CD4-positive, alpha-beta T cell (primary cell): ENCODE measurements around the gene TMEM131. TPM values are rescaled to one million over a fixed set of nuclear protein-coding genes. Genes with fewer than 3 reads are reported as not detected.

ENCODE experiments used
- ATAC-seq: fragments of 200-7000 bp; cut with Tn5 transposase; one replicate; pipeline ENCODE4 v1.10.0; 2022; ENCODE audit warnings: mild to moderate bottlenecking; ENCODE audit not compliant: poor library complexity
- CTCF ChIA-PET: fragments of 350-600 bp; sonication (Branson Sonifier 250); formaldehyde crosslinking; loops from one replicate; lab custom pipeline; 2021; ENCODE audit warnings: antibody characterized with exemption, inconsistent platforms; lab: Charles Lee
- POLR2A ChIA-PET: fragments of 350-600 bp; sonication (Branson Sonifier 250); formaldehyde crosslinking; loops from one replicate; lab custom pipeline; 2021; ENCODE audit warnings: antibody characterized with exemption, inconsistent platforms; lab: Charles Lee
- DNase-seq, 14 experiments: peaks; one replicate each; pipeline ENCODE4 v3.0.0-alpha.2; 2013 to 2020; ENCODE audit warnings: mixed read lengths in 2 of 14
- H3K27ac ChIP-seq, 2 donors: one replicate each; pipeline versions ENCODE4 v1.5.1 to v1.7.0; 2013; ENCODE audit warnings: low read length in 2 of 2, low read depth in 1 of 2, mild to moderate bottlenecking in 1 of 2
- H3K27me3 ChIP-seq, 2 experiments: 1 replicate in 1 of 2; 2 replicates in 1 of 2; pipeline versions ENCODE4 v1.6.1 to v1.7.0; 2013; ENCODE audit warnings: low read length in 2 of 2, control low read depth in 1 of 2, mild to moderate bottlenecking in 1 of 2, moderate library complexity in 1 of 2; ENCODE audit not compliant: insufficient read depth in 2 of 2, control insufficient read depth in 1 of 2
- H3K36me3 ChIP-seq: one replicate; pipeline ENCODE4 v1.6.1; 2013; ENCODE audit warnings: low read length, control low read depth; ENCODE audit not compliant: insufficient read depth
- H3K4me1 ChIP-seq: one replicate; pipeline ENCODE4 v1.6.1; 2013; ENCODE audit warnings: low read length, control low read depth; ENCODE audit not compliant: insufficient read depth
- H3K4me3 ChIP-seq: one replicate; pipeline ENCODE4 v1.5.1; 2013; ENCODE audit warnings: mild to moderate bottlenecking, low read length, moderate library complexity
- H3K9me3 ChIP-seq, 2 experiments: 1 replicate in 1 of 2; 2 replicates in 1 of 2; pipeline versions ENCODE4 v1.6.1 to v1.7.0; 2013; ENCODE audit warnings: low read length in 2 of 2, mild to moderate bottlenecking in 2 of 2, control low read depth in 1 of 2, moderate library complexity in 1 of 2; ENCODE audit not compliant: control insufficient read depth in 1 of 2, insufficient read depth in 1 of 2
- H3K27ac Mint-ChIP-seq: one replicate; pipeline ENCODE4 v1.8.0; 2020; ENCODE audit warnings: mixed read lengths
- H3K27me3 Mint-ChIP-seq: one replicate; pipeline ENCODE4 v1.8.0; 2021; ENCODE audit warnings: mixed read lengths
- H3K36me3 Mint-ChIP-seq: one replicate; pipeline ENCODE4 v1.8.0; 2021; ENCODE audit warnings: low read depth, mixed read lengths
- H3K4me1 Mint-ChIP-seq: one replicate; pipeline ENCODE4 v1.8.0; 2021; ENCODE audit warnings: low read depth, mixed read lengths
- H3K4me3 Mint-ChIP-seq: one replicate; pipeline ENCODE4 v1.8.0; 2020; ENCODE audit warnings: mild to moderate bottlenecking, mixed read lengths
- H3K9me3 Mint-ChIP-seq: one replicate; pipeline ENCODE4 v1.8.0; 2020; ENCODE audit warnings: mixed read lengths
- intact Hi-C, 2 experiments: fragments of 100-400 bp; cut with DNase I in 1 of 2; cut with micrococcal nuclease in 1 of 2; formaldehyde crosslinking; loops; one replicate each; pipeline versions ENCODE4 v1.15.1 to v1.9.0; 2023 to 2025; cut with DNase I, micrococcal nuclease
- total RNA-seq, 174 experiments: library from RNA in 2 of 174; stranded (reverse) in 2 of 174; gene quantifications; one replicate each; pipeline ENCODE4 v1.2.3 and lab custom pipeline; 2021 to 2026
- TF ChIP-seq, protein P1 (sequence below): fragments of 200-600 bp; IDR thresholded peaks from one replicate; pipeline ENCODE4 v1.8.0; 2022; ENCODE audit warnings: antibody characterized with exemption, mild to moderate bottlenecking

Gene TMEM131
- total RNA-seq, 2 experiments from 2014 or later = 29.2 to 33.6 TPM

DNA sequence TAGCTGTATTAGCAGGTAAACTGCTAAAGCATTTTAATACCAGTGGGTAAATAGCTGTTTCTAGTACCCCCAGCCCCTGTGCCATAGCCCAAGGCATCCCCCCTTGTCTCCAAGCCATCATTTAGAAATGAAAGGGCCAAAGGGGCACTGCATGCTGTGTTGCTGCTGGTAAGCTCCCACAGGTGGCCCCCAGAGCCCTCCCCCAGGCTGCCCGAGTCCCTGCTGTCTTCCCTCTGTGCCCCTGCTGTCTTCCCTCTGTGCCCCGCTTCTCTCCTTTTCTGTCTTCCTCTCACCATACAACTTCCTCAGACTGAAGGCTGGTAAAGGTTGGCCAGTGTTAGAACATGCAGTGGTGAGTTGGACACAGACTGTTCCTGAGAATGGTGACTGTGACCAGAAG is 240.3 kb downstream of the TMEM131 start:
- H3K27ac Mint-ChIP-seq = no peak overlapping the region
- no peak overlapping the region for H3K4me3 Mint-ChIP-seq
- TF ChIP-seq, protein P1, sequence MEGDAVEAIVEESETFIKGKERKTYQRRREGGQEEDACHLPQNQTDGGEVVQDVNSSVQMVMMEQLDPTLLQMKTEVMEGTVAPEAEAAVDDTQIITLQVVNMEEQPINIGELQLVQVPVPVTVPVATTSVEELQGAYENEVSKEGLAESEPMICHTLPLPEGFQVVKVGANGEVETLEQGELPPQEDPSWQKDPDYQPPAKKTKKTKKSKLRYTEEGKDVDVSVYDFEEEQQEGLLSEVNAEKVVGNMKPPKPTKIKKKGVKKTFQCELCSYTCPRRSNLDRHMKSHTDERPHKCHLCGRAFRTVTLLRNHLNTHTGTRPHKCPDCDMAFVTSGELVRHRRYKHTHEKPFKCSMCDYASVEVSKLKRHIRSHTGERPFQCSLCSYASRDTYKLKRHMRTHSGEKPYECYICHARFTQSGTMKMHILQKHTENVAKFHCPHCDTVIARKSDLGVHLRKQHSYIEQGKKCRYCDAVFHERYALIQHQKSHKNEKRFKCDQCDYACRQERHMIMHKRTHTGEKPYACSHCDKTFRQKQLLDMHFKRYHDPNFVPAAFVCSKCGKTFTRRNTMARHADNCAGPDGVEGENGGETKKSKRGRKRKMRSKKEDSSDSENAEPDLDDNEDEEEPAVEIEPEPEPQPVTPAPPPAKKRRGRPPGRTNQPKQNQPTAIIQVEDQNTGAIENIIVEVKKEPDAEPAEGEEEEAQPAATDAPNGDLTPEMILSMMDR = no peak

DNA sequence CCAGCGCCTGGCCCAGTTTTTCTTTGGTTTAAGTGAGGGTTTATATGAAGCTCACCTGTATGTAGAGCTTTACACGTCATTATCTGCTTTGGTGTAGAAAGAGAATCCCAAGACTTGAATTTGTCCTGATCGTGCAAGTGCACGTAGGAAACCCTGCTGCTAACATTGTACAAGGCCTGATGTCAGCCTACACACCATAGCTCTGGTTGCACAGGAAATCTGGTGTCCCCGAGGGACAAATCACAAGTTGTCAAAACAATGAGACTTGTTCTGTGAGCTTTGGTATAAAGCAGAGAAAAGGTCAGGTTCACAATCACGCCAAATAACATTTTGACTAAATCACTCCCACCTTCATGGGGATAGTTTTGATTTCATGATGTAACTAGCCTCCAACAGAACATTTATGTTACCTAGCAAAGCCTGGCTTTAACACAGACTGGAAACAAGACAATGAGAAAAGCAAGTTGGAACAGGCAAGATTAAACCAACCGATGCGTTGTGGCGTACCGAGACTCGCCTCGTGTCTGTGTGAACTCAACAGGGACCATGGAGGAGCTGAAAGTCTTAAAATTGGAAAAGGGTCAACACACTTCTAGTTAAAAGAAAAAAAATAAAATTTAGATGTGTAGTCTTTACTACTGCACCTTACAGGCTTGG is 240.9 kb downstream of the TMEM131 start:
- TF ChIP-seq, protein P1 = no peak
- H3K27me3 Mint-ChIP-seq = no peaks in the 10 kb centered on the region
- ChIA-PET CTCF (interaction anchor here (1.4 kb wide), 1 partner anchor 55 kb away, joined by 4 read pairs; no protein-coding TSS in a partner anchor), POLR2A (interaction anchor here (0.9 to 1.1 kb wide), 2 partner anchors 12 to 90 kb away, joined by 3 read pairs; no protein-coding TSS in a partner anchor)
- Histone ChIP-seq H3K27me3 (no peaks in the 10 kb centered on the region), H3K4me3 (no peak overlapping the region), H3K27ac (no peak overlapping the region), H3K4me1 (peaks cover 16% of the 10 kb centered on the region), H3K36me3 (peaks cover 47% of the 10 kb centered on the region), H3K9me3 (no peaks in the 10 kb centered on the region)
- no peaks in the 10 kb centered on the region for H3K9me3 Mint-ChIP-seq
- H3K4me3 Mint-ChIP-seq = no peak overlapping the region
- H3K27ac Mint-ChIP-seq = no peak overlapping the region
- intact Hi-C loops = no loop called here
- H3K36me3 Mint-ChIP-seq = peaks cover 48% of the 10 kb centered on the region
- peaks cover 5% of the 10 kb centered on the region for H3K4me1 Mint-ChIP-seq
- ATAC-seq = no peak
- DNase-seq = no peak

More for the DNA sequence above, 240.3 kb downstream of the TMEM131 start:
- H3K9me3 Mint-ChIP-seq = no peaks in the 10 kb centered on the region
- no peaks in the 10 kb centered on the region for H3K27me3 ChIP-seq
- CTCF ChIA-PET = interaction anchor here (1.4 kb wide), 1 partner anchor 56 kb away, joined by 4 read pairs; no protein-coding TSS in a partner anchor
- no peak overlapping the region for H3K27ac ChIP-seq
- H3K27me3 Mint-ChIP-seq = no peaks in the 10 kb centered on the region
- ATAC-seq (no peak), DNase-seq (no peak)
- no peak overlapping the region for H3K4me3 ChIP-seq
- H3K4me1 Mint-ChIP-seq = peaks cover 10% of the 10 kb centered on the region
- POLR2A ChIA-PET = no interaction called here
- intact Hi-C loops = no loop called here
- H3K9me3 ChIP-seq = no peaks in the 10 kb centered on the region
- peaks cover 54% of the 10 kb centered on the region for H3K36me3 ChIP-seq
- H3K4me1 ChIP-seq = peaks cover 23% of the 10 kb centered on the region
- H3K36me3 Mint-ChIP-seq = peaks cover 55% of the 10 kb centered on the region

DNA sequence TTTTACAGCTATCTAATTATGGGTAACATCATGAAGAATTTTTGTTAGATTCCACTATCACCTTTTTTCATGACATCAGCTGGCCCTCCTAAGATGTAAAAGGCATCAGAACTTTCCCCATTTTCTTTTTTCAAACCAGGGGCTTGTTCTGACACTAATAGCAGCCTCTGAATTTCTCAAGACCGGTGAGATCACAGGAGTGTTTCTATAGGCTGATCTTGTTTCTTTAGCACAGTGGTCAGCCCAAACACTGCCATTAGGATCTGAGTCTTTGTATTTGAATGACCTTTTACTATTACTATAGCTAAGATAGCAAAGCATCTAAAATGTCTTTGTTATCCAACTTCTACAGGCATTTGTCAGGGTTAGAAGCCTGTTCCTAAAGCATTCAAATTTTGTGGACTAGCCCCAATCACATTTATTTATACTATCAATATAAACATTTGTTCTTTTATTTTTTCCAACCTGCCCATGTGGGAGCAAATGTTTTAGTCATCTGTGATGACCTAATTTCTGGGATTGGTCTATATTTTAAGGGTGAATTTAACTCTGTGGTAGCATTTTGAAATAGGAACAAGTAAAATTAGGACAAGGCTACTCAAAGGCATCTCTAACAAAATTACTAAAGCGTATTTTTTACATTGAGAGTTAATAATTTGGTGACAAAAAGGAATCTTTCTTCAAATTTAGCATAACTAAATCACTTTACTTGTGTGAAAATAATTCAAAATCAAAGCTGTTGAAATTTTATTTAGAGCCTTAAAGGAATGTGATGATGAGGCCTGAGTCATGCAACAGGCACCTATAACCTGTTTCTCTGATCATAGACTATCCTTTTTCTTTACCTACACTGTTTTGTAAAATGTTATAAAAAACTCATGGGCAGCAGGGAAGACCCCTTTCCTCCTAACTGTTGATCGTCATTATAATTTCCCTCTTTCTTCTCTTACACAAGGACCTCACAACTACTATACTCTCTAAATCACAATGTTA is 243.1 kb downstream of the TMEM131 start:
- peaks cover 11% of the 10 kb centered on the region for H3K4me1 ChIP-seq
- TF ChIP-seq, protein P1 = no peak
- Mint-ChIP-seq H3K4me1 (peaks cover 9% of the 10 kb centered on the region), H3K27ac (no peak overlapping the region), H3K9me3 (no peaks in the 10 kb centered on the region), H3K27me3 (no peaks in the 10 kb centered on the region), H3K4me3 (no peak overlapping the region), H3K36me3 (peaks cover 26% of the 10 kb centered on the region)
- no peaks in the 10 kb centered on the region for H3K27me3 ChIP-seq
- ATAC-seq (no peak), DNase-seq (no peak)
- peaks cover 28% of the 10 kb centered on the region for H3K36me3 ChIP-seq
- CTCF ChIA-PET = interaction anchor here (1.3 to 2.3 kb wide), 3 partner anchors 43 to 162 kb away, joined by 5 to 7 read pairs (median 5); no protein-coding TSS in a partner anchor
- POLR2A ChIA-PET = no interaction called here
- no peak overlapping the region for H3K4me3 ChIP-seq
- H3K9me3 ChIP-seq = no peaks in the 10 kb centered on the region
- intact Hi-C loops = no loop called here
- no peak overlapping the region for H3K27ac ChIP-seq
